HEK293 (cell line): ENCODE data around the gene PTPRG.

Source experiments
- CTCF ChIA-PET: fragments of 350-600 bp; formaldehyde crosslinking; extraction: SDS; loops from one replicate; lab custom pipeline; 2021; ENCODE audit warnings: antibody characterized with exemption; lab: Yijun Ruan, JAX
- POLR2A ChIA-PET: fragments of 300-600 bp; formaldehyde crosslinking; extraction: SDS; loops from one replicate; lab custom pipeline; 2020; ENCODE audit warnings: antibody characterized with exemption, inconsistent platforms; lab: Yijun Ruan, JAX
- H3K27ac ChIP-seq: fragments of 200-500 bp; sonication (Bioruptor generic); 2 replicates; pipeline ENCODE4 v1.5.1; 2014; ENCODE audit warnings: low read depth, low read length, control low read depth, inconsistent platforms; ENCODE audit errors: extremely low read depth
- H3K36me3 ChIP-seq, 2 experiments: fragments of 200-500 bp in 1 of 2; sonication (Bioruptor generic) in 1 of 2; 1 replicate in 1 of 2; 2 replicates in 1 of 2; pipeline ENCODE4 v1.5.1; 2014 to 2017; ENCODE audit warnings: inconsistent platforms in 2 of 2, low read length in 2 of 2; ENCODE audit not compliant: control insufficient read depth in 2 of 2, insufficient read depth in 1 of 2
- H3K4me1 ChIP-seq: fragments of 200-500 bp; sonication (Bioruptor generic); 2 replicates; pipeline ENCODE4 v1.5.1; 2014; ENCODE audit warnings: mild to moderate bottlenecking, low read length, inconsistent platforms; ENCODE audit not compliant: control insufficient read depth, insufficient read depth
- H3K4me3 ChIP-seq: 2 replicates; pipeline ENCODE4 v1.5.1; 2011; ENCODE audit warnings: low read depth, mild to moderate bottlenecking, control low read depth, low read length, moderate library complexity
- H3K9me3 ChIP-seq: fragments of 200-500 bp; sonication (Bioruptor generic); 2 replicates; pipeline ENCODE4 v1.5.1; 2014; ENCODE audit warnings: low read depth, low read length, inconsistent platforms; ENCODE audit not compliant: control insufficient read depth, insufficient read depth
- EGR2 ChIP-seq: fragments of 450-650 bp; formaldehyde crosslinking; IDR thresholded peaks from 2 replicates; pipeline ENCODE4 v1.5.1; 2016; ENCODE audit warnings: low read depth, missing biosample characterization, missing genetic modification characterization
- SCRT1 ChIP-seq: fragments of 450-650 bp; formaldehyde crosslinking; IDR thresholded peaks from 2 replicates; pipeline ENCODE4 v1.5.1; 2016; ENCODE audit warnings: missing biosample characterization, missing genetic modification characterization, borderline replicate concordance
- SCRT2 ChIP-seq: fragments of 450-650 bp; formaldehyde crosslinking; IDR thresholded peaks from 2 replicates; pipeline ENCODE4 v1.5.1; 2016; ENCODE audit warnings: missing biosample characterization, missing genetic modification characterization
- WT1 ChIP-seq: fragments of 450-650 bp; formaldehyde crosslinking; IDR thresholded peaks from 2 replicates; pipeline ENCODE4 v1.5.1; 2016; ENCODE audit warnings: missing biosample characterization, missing genetic modification characterization
- ZFHX2 ChIP-seq: fragments of 450-650 bp; formaldehyde crosslinking; conservative IDR thresholded peaks from 2 replicates; pipeline ENCODE4 v1.5.1; 2016; ENCODE audit warnings: missing biosample characterization, missing genetic modification characterization
- ZNF169 ChIP-seq: fragments of 450-650 bp; formaldehyde crosslinking; IDR thresholded peaks from 2 replicates; pipeline ENCODE4 v1.5.1; 2016; ENCODE audit warnings: missing biosample characterization, missing genetic modification characterization
- ZNF184 ChIP-seq: fragments of 450-650 bp; IDR thresholded peaks from 2 replicates; pipeline ENCODE4 v1.5.1; 2018; ENCODE audit warnings: missing biosample characterization, mild to moderate bottlenecking, missing genetic modification characterization
- ZNF19 ChIP-seq: fragments of 450-650 bp; formaldehyde crosslinking; IDR thresholded peaks from 2 replicates; pipeline ENCODE4; 2016; ENCODE audit warnings: missing biosample characterization, missing genetic modification characterization, low read depth
- ZNF341 ChIP-seq: fragments of 450-650 bp; formaldehyde crosslinking; IDR thresholded peaks from 2 replicates; pipeline ENCODE4; 2016; ENCODE audit warnings: low read depth, missing biosample characterization, missing genetic modification characterization
- ZNF366 ChIP-seq: fragments of 450-650 bp; formaldehyde crosslinking; conservative IDR thresholded peaks from 2 replicates; pipeline ENCODE4 v1.5.1; 2016; ENCODE audit warnings: missing biosample characterization, missing genetic modification characterization
- ZNF560 ChIP-seq: fragments of 450-650 bp; formaldehyde crosslinking; IDR thresholded peaks from 2 replicates; pipeline ENCODE4 v1.5.1; 2017; ENCODE audit warnings: missing biosample characterization, missing genetic modification characterization, borderline replicate concordance
- ZNF624 ChIP-seq: fragments of 450-650 bp; formaldehyde crosslinking; IDR thresholded peaks from 2 replicates; pipeline ENCODE4 v1.5.1; 2017; ENCODE audit warnings: missing biosample characterization, missing genetic modification characterization
- ZNF76 ChIP-seq: fragments of 450-650 bp; formaldehyde crosslinking; IDR thresholded peaks from 2 replicates; pipeline ENCODE4; 2016; ENCODE audit warnings: low read depth, missing biosample characterization, missing genetic modification characterization, borderline replicate concordance
- ZNF837 ChIP-seq: fragments of 450-650 bp; formaldehyde crosslinking; IDR thresholded peaks from 2 replicates; pipeline ENCODE4 v1.5.1; 2016; ENCODE audit warnings: missing biosample characterization, missing genetic modification characterization
- ZXDB ChIP-seq: fragments of 450-650 bp; formaldehyde crosslinking; IDR thresholded peaks from 2 replicates; pipeline ENCODE4 v1.5.1; 2016; ENCODE audit warnings: missing biosample characterization, missing genetic modification characterization
- TF ChIP-seq, protein P1 (sequence below): fragments of 450-650 bp; formaldehyde crosslinking; IDR thresholded peaks from 2 replicates; pipeline ENCODE4 v1.5.1; 2016; ENCODE audit warnings: missing biosample characterization, missing genetic modification characterization
- TF ChIP-seq, protein P2 (sequence below): fragments of 450-650 bp; formaldehyde crosslinking; IDR thresholded peaks from 2 replicates; pipeline ENCODE4; 2016; ENCODE audit warnings: missing biosample characterization, missing genetic modification characterization
- TF ChIP-seq, protein P3 (sequence below): fragments of 450-650 bp; formaldehyde crosslinking; conservative IDR thresholded peaks from 2 replicates; pipeline ENCODE4 v1.5.1; 2016; ENCODE audit warnings: low read depth, missing biosample characterization, missing genetic modification characterization

PTPRG gene

DNA sequence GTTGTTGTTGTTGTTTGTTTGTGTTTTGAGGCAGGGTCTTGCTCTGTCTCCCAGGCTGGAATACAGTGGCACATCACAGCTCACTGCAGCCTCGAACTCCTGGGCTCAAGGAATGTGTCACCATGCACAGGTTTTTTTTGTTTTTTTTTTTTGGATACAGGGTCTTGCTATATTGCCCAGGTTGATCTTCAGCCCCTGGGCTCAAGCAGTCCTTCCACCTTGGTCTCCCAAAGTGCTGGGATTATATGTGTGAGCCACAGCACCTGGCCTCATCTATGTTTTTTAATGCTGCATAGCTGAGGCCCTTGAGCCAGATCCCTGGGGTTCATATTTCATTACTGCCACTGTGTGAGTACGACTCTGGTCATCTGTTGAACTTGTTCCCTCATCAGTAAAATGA, 459.3 kb downstream of the PTPRG start:
- Histone ChIP-seq H3K36me3 (no peaks in the 10 kb centered on the region), H3K9me3 (no peaks in the 10 kb centered on the region), H3K4me1 (no peaks in the 10 kb centered on the region), H3K27ac (no peak overlapping the region), H3K4me3 (no peak overlapping the region)
- ChIA-PET CTCF (no interaction called here), POLR2A (no interaction called here)
- TF ChIP-seq ZNF837 (tag by site-specific recombination): no peak
- peak; percentile 19; the same call in 1 of the 2 replicates for TF ChIP-seq SCRT2 (tag by site-specific recombination)
- TF ChIP-seq, protein P1, sequence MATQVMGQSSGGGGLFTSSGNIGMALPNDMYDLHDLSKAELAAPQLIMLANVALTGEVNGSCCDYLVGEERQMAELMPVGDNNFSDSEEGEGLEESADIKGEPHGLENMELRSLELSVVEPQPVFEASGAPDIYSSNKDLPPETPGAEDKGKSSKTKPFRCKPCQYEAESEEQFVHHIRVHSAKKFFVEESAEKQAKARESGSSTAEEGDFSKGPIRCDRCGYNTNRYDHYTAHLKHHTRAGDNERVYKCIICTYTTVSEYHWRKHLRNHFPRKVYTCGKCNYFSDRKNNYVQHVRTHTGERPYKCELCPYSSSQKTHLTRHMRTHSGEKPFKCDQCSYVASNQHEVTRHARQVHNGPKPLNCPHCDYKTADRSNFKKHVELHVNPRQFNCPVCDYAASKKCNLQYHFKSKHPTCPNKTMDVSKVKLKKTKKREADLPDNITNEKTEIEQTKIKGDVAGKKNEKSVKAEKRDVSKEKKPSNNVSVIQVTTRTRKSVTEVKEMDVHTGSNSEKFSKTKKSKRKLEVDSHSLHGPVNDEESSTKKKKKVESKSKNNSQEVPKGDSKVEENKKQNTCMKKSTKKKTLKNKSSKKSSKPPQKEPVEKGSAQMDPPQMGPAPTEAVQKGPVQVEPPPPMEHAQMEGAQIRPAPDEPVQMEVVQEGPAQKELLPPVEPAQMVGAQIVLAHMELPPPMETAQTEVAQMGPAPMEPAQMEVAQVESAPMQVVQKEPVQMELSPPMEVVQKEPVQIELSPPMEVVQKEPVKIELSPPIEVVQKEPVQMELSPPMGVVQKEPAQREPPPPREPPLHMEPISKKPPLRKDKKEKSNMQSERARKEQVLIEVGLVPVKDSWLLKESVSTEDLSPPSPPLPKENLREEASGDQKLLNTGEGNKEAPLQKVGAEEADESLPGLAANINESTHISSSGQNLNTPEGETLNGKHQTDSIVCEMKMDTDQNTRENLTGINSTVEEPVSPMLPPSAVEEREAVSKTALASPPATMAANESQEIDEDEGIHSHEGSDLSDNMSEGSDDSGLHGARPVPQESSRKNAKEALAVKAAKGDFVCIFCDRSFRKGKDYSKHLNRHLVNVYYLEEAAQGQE: 0 out of 2 replicates have a peak, but pooled peaks have one; percentile 38
- no peak for TF ChIP-seq ZNF169
- TF ChIP-seq ZXDB (tag by site-specific recombination): 0 out of 2 replicates have a peak, but pooled peaks have one; percentile 13

DNA sequence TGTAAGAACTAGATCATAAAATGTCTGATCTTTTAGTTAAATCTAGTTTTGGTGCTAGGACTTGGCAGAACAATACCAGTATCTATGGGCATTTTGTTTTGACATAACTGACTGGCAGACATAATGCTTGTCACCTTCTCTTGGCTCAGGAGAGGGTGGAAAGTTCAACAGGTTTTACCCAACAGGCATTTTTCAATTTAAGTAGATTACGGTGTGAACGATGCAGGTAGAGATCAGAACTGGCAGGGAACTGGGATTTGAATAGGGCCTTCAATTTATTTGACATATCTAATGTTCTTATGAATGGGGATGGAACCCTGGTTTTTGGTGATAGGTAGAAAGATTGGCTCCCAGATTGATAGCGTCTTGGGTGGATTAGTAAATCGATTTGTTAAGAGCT, 460.9 kb downstream of the PTPRG start:
- Histone ChIP-seq H3K4me1 (no peaks in the 10 kb centered on the region), H3K4me3 (no peak overlapping the region), H3K9me3 (no peaks in the 10 kb centered on the region), H3K36me3 (no peaks in the 10 kb centered on the region), H3K27ac (no peak overlapping the region)
- CTCF ChIA-PET: interaction anchor here (0.5 kb wide), 1 partner anchor 166 kb away, joined by 3 read pairs; no protein-coding TSS in a partner anchor
- POLR2A ChIA-PET: no interaction called here
- TF ChIP-seq ZNF560 (tag by site-specific recombination) (no peak), SCRT2 (tag by site-specific recombination) (peak; percentile 58), SCRT1 (tag by site-specific recombination) (peak; percentile 49; the same call in 1 of the 2 replicates), ZNF624 (tag by site-specific recombination) (no peak)

DNA sequence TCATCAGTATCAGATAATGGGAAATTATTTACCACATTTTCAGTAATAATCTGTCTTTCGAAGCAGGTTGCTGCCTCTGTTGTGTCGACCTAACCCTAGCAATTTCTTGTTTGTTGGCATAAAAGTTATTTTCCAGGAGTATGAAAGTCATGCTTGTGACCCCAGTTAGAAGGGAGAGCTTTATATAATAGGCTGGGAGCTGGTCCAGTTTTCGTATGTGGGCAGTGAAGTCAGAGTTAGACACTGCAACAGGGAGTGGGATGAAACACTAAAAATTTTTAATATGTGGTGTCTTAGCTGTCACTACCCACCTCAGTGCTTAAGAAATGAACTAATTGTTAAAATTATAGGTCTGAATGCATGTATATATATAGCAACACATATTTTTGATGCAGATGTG, 463.5 kb downstream of the PTPRG start:
- no peak overlapping the region for H3K4me3 ChIP-seq
- H3K9me3 ChIP-seq: no peaks in the 10 kb centered on the region
- no peaks in the 10 kb centered on the region for H3K36me3 ChIP-seq
- TF ChIP-seq WT1 (tag by site-specific recombination) (no peak), ZFHX2 (tag by site-specific recombination) (0 out of 2 replicates have a peak, but pooled peaks have one; percentile 12), EGR2 (tag by site-specific recombination) (peak; percentile 10; the same call in 1 of the 2 replicates), ZNF76 (tag by site-specific recombination) (no peak)
- H3K4me1 ChIP-seq: no peaks in the 10 kb centered on the region
- H3K27ac ChIP-seq: no peak overlapping the region
- CTCF ChIA-PET: no interaction called here
- POLR2A ChIA-PET: no interaction called here

DNA sequence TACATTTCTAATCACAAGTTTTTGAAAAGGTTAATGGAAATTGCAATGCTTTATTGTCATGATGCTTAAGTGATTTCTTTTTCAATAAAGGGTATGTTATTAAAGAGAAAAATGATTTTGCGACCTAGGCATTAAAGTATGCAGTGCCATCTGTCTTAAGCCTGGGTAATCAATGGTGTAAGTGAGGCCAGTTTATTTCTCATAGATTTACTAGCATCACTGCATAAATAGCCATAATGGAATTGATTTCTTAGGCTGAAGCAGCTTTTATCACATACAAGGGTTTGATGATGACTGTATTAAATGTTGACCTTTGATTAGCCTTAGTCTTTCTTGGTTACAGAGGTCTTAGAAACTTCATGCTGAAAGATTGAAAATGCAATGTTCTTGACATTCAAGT, 464.5 kb downstream of the PTPRG start:
- no peak overlapping the region for H3K4me3 ChIP-seq
- H3K9me3 ChIP-seq: no peaks in the 10 kb centered on the region
- H3K27ac ChIP-seq: no peak overlapping the region
- TF ChIP-seq, protein P2, sequence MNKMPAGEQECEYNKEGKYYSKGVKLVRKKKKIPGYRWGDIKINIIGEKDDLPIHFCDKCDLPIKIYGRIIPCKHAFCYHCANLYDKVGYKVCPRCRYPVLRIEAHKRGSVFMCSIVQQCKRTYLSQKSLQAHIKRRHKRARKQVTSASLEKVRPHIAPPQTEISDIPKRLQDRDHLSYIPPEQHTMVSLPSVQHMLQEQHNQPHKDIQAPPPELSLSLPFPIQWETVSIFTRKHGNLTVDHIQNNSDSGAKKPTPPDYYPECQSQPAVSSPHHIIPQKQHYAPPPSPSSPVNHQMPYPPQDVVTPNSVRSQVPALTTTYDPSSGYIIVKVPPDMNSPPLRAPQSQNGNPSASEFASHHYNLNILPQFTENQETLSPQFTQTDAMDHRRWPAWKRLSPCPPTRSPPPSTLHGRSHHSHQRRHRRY (tag by site-specific recombination): no peak
- TF ChIP-seq ZNF184 (tag by site-specific recombination): no peak
- no peak for TF ChIP-seq ZNF341
- no peak for TF ChIP-seq ZNF366 (tag by site-specific recombination)
- TF ChIP-seq ZNF19 (tag by site-specific recombination): no peak
- TF ChIP-seq, protein P3, sequence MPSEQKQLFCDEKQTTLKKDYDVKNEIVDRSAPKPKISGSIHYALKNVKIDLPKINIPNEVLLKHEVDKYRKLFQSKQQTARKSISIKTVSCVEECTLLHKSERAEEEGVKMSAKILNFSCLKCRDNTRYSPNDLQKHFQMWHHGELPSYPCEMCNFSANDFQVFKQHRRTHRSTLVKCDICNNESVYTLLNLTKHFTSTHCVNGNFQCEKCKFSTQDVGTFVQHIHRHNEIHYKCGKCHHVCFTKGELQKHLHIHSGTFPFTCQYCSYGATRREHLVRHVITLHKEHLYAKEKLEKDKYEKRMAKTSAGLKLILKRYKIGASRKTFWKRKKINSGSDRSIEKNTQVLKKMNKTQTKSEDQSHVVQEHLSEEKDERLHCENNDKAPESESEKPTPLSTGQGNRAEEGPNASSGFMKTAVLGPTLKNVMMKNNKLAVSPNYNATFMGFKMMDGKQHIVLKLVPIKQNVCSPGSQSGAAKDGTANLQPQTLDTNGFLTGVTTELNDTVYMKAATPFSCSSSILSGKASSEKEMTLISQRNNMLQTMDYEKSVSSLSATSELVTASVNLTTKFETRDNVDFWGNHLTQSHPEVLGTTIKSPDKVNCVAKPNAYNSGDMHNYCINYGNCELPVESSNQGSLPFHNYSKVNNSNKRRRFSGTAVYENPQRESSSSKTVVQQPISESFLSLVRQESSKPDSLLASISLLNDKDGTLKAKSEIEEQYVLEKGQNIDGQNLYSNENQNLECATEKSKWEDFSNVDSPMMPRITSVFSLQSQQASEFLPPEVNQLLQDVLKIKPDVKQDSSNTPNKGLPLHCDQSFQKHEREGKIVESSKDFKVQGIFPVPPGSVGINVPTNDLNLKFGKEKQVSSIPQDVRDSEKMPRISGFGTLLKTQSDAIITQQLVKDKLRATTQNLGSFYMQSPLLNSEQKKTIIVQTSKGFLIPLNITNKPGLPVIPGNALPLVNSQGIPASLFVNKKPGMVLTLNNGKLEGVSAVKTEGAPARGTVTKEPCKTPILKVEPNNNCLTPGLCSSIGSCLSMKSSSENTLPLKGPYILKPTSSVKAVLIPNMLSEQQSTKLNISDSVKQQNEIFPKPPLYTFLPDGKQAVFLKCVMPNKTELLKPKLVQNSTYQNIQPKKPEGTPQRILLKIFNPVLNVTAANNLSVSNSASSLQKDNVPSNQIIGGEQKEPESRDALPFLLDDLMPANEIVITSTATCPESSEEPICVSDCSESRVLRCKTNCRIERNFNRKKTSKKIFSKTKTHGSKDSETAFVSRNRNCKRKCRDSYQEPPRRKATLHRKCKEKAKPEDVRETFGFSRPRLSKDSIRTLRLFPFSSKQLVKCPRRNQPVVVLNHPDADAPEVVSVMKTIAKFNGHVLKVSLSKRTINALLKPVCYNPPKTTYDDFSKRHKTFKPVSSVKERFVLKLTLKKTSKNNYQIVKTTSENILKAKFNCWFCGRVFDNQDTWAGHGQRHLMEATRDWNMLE (tag by site-specific recombination): no peak
- ChIA-PET CTCF (interaction anchor here (0.6 kb wide), 1 partner anchor 464 kb away, joined by 3 read pairs; no protein-coding TSS in a partner anchor), POLR2A (no interaction called here)
- no peaks in the 10 kb centered on the region for H3K4me1 ChIP-seq
- H3K36me3 ChIP-seq: no peaks in the 10 kb centered on the region
